Choroid plexus epithelial cell (primary cell): Measurements from ENCODE around the gene MARS1.

Experiments used
- DNase-seq: peaks from one replicate; pipeline ENCODE4 v3.0.0-alpha.2; 2010; ENCODE audit warnings: low read depth
- H3K4me3 ChIP-seq: 2 replicates; pipeline ENCODE4 v1.5.1; 2011; ENCODE audit warnings: low read depth, mild to moderate bottlenecking, control low read depth, low read length, moderate library complexity
- CTCF ChIP-seq: conservative IDR thresholded peaks from 2 replicates; pipeline ENCODE4 v1.5.1; 2011; ENCODE audit warnings: low read depth, mild to moderate bottlenecking, control low read depth, inconsistent platforms, low read length, moderate library complexity

The MARS1 gene

GRCh38 chr12:57545809-57546437, 58.1 kb downstream of the MARS1 start:
- H3K4me3 ChIP-seq = peak overlapping the region; percentile 91
- TF ChIP-seq CTCF = no peak
- no peak for DNase-seq

- peak within 1 kb of the TSS; percentile 91 for H3K4me3 ChIP-seq
- peak; percentile 28 for TF ChIP-seq CTCF
- peak; percentile 98 for DNase-seq
Observed at GRCh38 chr12:57546438-57547287, 58.8 kb downstream of the MARS1 start, which contains the start of gene DCTN2. Gene DCTN2 (minus strand): TSS chr12:57547192. CDS start chr12:57547063, 129 bp downstream.

GRCh38 chr12:57547288-57548012, 59.6 kb downstream of the MARS1 start:
- H3K4me3 ChIP-seq = peak overlapping the region; percentile 91
- TF ChIP-seq CTCF = no peak
- no peak for DNase-seq

- no peak for TF ChIP-seq CTCF
- no peak overlapping the region for H3K4me3 ChIP-seq
- DNase-seq = no peak
Observed at GRCh38 chr12:57548013-57548315, 60.1 kb downstream of the MARS1 start.

- no peak for DNase-seq
- H3K4me3 ChIP-seq = no peak overlapping the region
- TF ChIP-seq CTCF = no peak
Observed at GRCh38 chr12:57548488-57548887, 60.6 kb downstream of the MARS1 start.

- peak overlapping the region; percentile 42 for H3K4me3 ChIP-seq
- DNase-seq = no peak
- no peak for TF ChIP-seq CTCF
Observed at GRCh38 chr12:57549203-57549908, 61.5 kb downstream of the MARS1 start.
